Measurements from ENCODE around the gene LDB1.

LDB1 gene, protein sequence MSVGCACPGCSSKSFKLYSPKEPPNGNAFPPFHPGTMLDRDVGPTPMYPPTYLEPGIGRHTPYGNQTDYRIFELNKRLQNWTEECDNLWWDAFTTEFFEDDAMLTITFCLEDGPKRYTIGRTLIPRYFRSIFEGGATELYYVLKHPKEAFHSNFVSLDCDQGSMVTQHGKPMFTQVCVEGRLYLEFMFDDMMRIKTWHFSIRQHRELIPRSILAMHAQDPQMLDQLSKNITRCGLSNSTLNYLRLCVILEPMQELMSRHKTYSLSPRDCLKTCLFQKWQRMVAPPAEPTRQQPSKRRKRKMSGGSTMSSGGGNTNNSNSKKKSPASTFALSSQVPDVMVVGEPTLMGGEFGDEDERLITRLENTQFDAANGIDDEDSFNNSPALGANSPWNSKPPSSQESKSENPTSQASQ

GRCh38 chr10:102120142-102120990 is at the start of gene LDB1:
LDB1 (minus strand) TSS chr10:102120368; CDS start chr10:102120110, 258 bp downstream.
- no peaks in the 10 kb centered on the region for H3K36me3 ChIP-seq (ENCODE audit: insufficient read depth, low read length)
- H3K4me2 ChIP-seq (ENCODE audit: low read length), result peak within 1 kb of the TSS; percentile 82
- H3K9me3 ChIP-seq (ENCODE audit: low read length), result no peaks in the 10 kb centered on the region
- H3K9me2 ChIP-seq (ENCODE audit: low read depth, low read length), result no peaks in the 10 kb centered on the region
- peaks cover 44% of the 10 kb centered on the region for H3K4me1 ChIP-seq (ENCODE audit: insufficient read depth, low read length, severe bottlenecking)
- H3K79me2 ChIP-seq (ENCODE audit: insufficient read depth, low read length), result peaks cover 4% of the 10 kb centered on the region; the same call in 1 of the 2 replicates
- peak within 1 kb of the TSS; percentile 91 for H3K27ac ChIP-seq (ENCODE audit: low read depth, low read length, poor library complexity, severe bottlenecking)
- H3K27me3 ChIP-seq (ENCODE audit: insufficient read depth, low read length), result no peaks in the 10 kb centered on the region
- TF ChIP-seq EZH2 (IDR thresholded peaks at IDR 0.05; ENCODE audit: borderline replicate concordance, low read length) (no peak), CTCF (IDR thresholded peaks at IDR 0.05; ENCODE audit: low read length) (no peak; the same call in 1 of the 2 replicates)
- peak within 1 kb of the TSS; percentile 95 for H3K9ac ChIP-seq (ENCODE audit: low read length)
- no peak within 1 kb of the TSS for H2AFZ ChIP-seq (ENCODE audit: low read length)
- H3K4me3 ChIP-seq (ENCODE audit: low read depth, low read length, poor library complexity, severe bottlenecking), result peak within 1 kb of the TSS; percentile 93
- H4K20me1 ChIP-seq (ENCODE audit: insufficient read depth, low read length), result no peaks in the 10 kb centered on the region
- no peaks in the 10 kb centered on the region for H3F3A ChIP-seq (ENCODE audit: insufficient read depth, low read length)

GRCh38 chr10:102167861-102168260 is 47.7 kb upstream of the LDB1 start:
- no peak for TF ChIP-seq CTCF (IDR thresholded peaks at IDR 0.05; ENCODE audit: low read length)
- no peak for TF ChIP-seq EZH2 (IDR thresholded peaks at IDR 0.05; ENCODE audit: borderline replicate concordance, low read length)
- Histone ChIP-seq H3K27me3 (ENCODE audit: insufficient read depth, low read length) (no peaks in the 10 kb centered on the region), H3K9me3 (ENCODE audit: low read length) (no peaks in the 10 kb centered on the region), H3K9ac (ENCODE audit: low read length) (no peak overlapping the region), H3K4me3 (ENCODE audit: low read depth, low read length, poor library complexity, severe bottlenecking) (no peak overlapping the region), H2AFZ (ENCODE audit: low read length) (no peak overlapping the region), H3K36me3 (ENCODE audit: insufficient read depth, low read length) (peaks cover 13% of the 10 kb centered on the region; the same call in 1 of the 2 replicates), H4K20me1 (ENCODE audit: insufficient read depth, low read length) (no peaks in the 10 kb centered on the region), H3K27ac (ENCODE audit: low read depth, low read length, poor library complexity, severe bottlenecking) (no peak overlapping the region), H3K79me2 (ENCODE audit: insufficient read depth, low read length) (no peaks in the 10 kb centered on the region), H3F3A (ENCODE audit: insufficient read depth, low read length) (no peaks in the 10 kb centered on the region), H3K4me2 (ENCODE audit: low read length) (no peak overlapping the region), H3K9me2 (ENCODE audit: low read depth, low read length) (no peaks in the 10 kb centered on the region), H3K4me1 (ENCODE audit: insufficient read depth, low read length, severe bottlenecking) (peaks cover 3% of the 10 kb centered on the region)

DNA sequence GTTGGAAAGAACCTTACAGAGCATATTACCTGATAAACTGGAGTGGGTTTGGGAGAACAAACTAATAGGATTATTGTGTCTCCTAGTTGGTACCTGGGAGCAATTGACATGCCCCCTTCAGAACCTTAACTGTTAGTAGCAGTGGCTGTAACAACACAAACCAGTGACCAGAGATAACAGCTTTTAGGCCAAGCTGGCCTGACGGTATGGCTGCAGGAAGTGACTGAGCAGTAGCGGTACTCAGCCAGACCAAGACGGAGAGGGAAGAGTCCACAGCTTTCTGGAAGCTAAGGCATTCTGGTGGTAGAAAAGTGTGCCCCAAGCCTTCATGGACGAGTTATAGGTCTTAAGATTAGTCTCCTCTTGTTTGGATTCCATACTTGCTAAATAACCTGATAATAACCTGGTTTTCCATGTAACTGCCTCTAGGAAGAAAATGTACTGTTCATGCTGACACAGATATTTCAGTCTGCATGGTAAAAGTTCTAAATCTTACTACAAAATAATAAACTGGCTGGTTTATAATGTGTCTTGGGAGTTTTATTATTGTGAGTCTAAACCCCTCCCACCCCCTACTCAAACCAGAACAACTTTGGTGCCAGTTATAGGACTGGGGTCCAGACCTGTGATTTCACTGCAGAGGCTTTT is 43.3 kb upstream of the LDB1 start:
- no peaks in the 10 kb centered on the region for H3F3A ChIP-seq (ENCODE audit: insufficient read depth, low read length)
- no peaks in the 10 kb centered on the region for H3K79me2 ChIP-seq (ENCODE audit: insufficient read depth, low read length)
- no peak overlapping the region for H2AFZ ChIP-seq (ENCODE audit: low read length)
- H4K20me1 ChIP-seq (ENCODE audit: insufficient read depth, low read length), result no peaks in the 10 kb centered on the region
- H3K9me3 ChIP-seq (ENCODE audit: low read length), result no peaks in the 10 kb centered on the region
- H3K36me3 ChIP-seq (ENCODE audit: insufficient read depth, low read length), result peaks cover 55% of the 10 kb centered on the region
- H3K4me1 ChIP-seq (ENCODE audit: insufficient read depth, low read length, severe bottlenecking), result no peaks in the 10 kb centered on the region
- H3K4me3 ChIP-seq (ENCODE audit: low read depth, low read length, poor library complexity, severe bottlenecking), result no peak overlapping the region
- no peak for TF ChIP-seq CTCF (IDR thresholded peaks at IDR 0.05; ENCODE audit: low read length)
- no peak overlapping the region for H3K4me2 ChIP-seq (ENCODE audit: low read length)
- no peaks in the 10 kb centered on the region for H3K27me3 ChIP-seq (ENCODE audit: insufficient read depth, low read length)
- no peaks in the 10 kb centered on the region for H3K9me2 ChIP-seq (ENCODE audit: low read depth, low read length)
- no peak overlapping the region for H3K27ac ChIP-seq (ENCODE audit: low read depth, low read length, poor library complexity, severe bottlenecking)
- H3K9ac ChIP-seq (ENCODE audit: low read length), result no peak overlapping the region

All from OCI-LY1 (cell line).